CD14-positive monocyte (primary cell): ENCODE data around the gene FERD3L. TPM values are rescaled to one million over a fixed set of nuclear protein-coding genes. Genes with fewer than 3 reads are reported as not detected.

Source experiments
- DNase-seq, 3 donors: peaks; one replicate each; pipeline ENCODE4 v3.0.0-alpha.2; 2011 to 2022
- H2AFZ ChIP-seq: 2 replicates; pipeline ENCODE4 v1.6.0; 2012; ENCODE audit warnings: mild to moderate bottlenecking, low read depth, low read length, inconsistent platforms; ENCODE audit not compliant: insufficient read depth, poor library complexity, severe bottlenecking
- H3K27ac ChIP-seq, 2 donors: 1 replicate in 1 of 2; 2 replicates in 1 of 2; pipeline ENCODE4 v1.5.1; 2012 to 2013; ENCODE audit warnings: low read length in 2 of 2, control low read depth in 1 of 2, inconsistent platforms in 1 of 2, low read depth in 1 of 2, mild to moderate bottlenecking in 1 of 2
- H3K27me3 ChIP-seq, 2 donors: one replicate each; pipeline versions ENCODE4 v1.6.0 to v1.6.1; 2011 to 2013; ENCODE audit warnings: low read length in 2 of 2; ENCODE audit not compliant: control insufficient read depth in 2 of 2, insufficient read depth in 2 of 2
- H3K36me3 ChIP-seq, 2 donors: replicated peaks in 1 of 2; 1 replicate in 1 of 2; 2 replicates in 1 of 2; pipeline versions ENCODE4 v1.5.1 to v1.6.1; 2012 to 2013; ENCODE audit warnings: low read length in 2 of 2, control low read depth in 1 of 2, inconsistent platforms in 1 of 2, mild to moderate bottlenecking in 1 of 2; ENCODE audit not compliant: insufficient read depth in 2 of 2, control insufficient read depth in 1 of 2
- H3K4me1 ChIP-seq, 2 donors: 1 replicate in 1 of 2; 2 replicates in 1 of 2; pipeline versions ENCODE4 v1.5.1 to v1.6.1; 2012 to 2013; ENCODE audit warnings: low read length in 2 of 2, control low read depth in 1 of 2, inconsistent platforms in 1 of 2, mild to moderate bottlenecking in 1 of 2, moderate library complexity in 1 of 2; ENCODE audit not compliant: insufficient read depth in 2 of 2, control insufficient read depth in 1 of 2
- H3K4me2 ChIP-seq: replicated peaks from 2 replicates; pipeline ENCODE3; 2012; ENCODE audit warnings: low read length, moderate library complexity, mild to moderate bottlenecking; ENCODE audit not compliant: poor library complexity, severe bottlenecking; ENCODE audit errors: extremely low read depth
- H3K4me3 ChIP-seq, 3 experiments: fragments of 200-600 bp in 1 of 3; sonication (generic) in 1 of 3; replicated peaks in 1 of 3; 1 replicate in 2 of 3; 2 replicates in 1 of 3; pipeline ENCODE4 v1.5.1; 2011 to 2013; ENCODE audit warnings: low read length in 3 of 3, mild to moderate bottlenecking in 3 of 3, control low read depth in 2 of 3, low read depth in 2 of 3, inconsistent platforms in 1 of 3, moderate library complexity in 1 of 3
- H3K79me2 ChIP-seq: 2 replicates; pipeline ENCODE4 v1.6.0; 2012; ENCODE audit warnings: mild to moderate bottlenecking, control low read depth, inconsistent platforms, low read length, moderate library complexity; ENCODE audit not compliant: insufficient read depth
- H3K9ac ChIP-seq: 2 replicates; pipeline ENCODE4 v1.6.0; 2017; ENCODE audit warnings: low read length, mild to moderate bottlenecking; ENCODE audit not compliant: insufficient read depth, poor library complexity, severe bottlenecking
- H3K9me3 ChIP-seq, 2 donors: replicated peaks in 1 of 2; 1 replicate in 1 of 2; 2 replicates in 1 of 2; pipeline versions ENCODE4 v1.5.1 to v1.6.1; 2012 to 2013; ENCODE audit warnings: low read length in 2 of 2, control low read depth in 1 of 2; ENCODE audit not compliant: control insufficient read depth in 1 of 2, insufficient read depth in 1 of 2
- H4K20me1 ChIP-seq: 2 replicates; pipeline ENCODE4 v1.6.0; 2012; ENCODE audit warnings: mild to moderate bottlenecking, low read length, control low read depth, moderate library complexity; ENCODE audit not compliant: insufficient read depth
- H3K27ac Mint-ChIP-seq, 7 donors: one replicate each; pipeline ENCODE4 v1.8.0; 2020; ENCODE audit warnings: mild to moderate bottlenecking in 7 of 7, mixed read lengths in 7 of 7, moderate library complexity in 6 of 7, inconsistent platforms in 2 of 7
- H3K27me3 Mint-ChIP-seq, 3 donors: one replicate each; pipeline ENCODE4 v1.8.0; 2021 to 2022; ENCODE audit warnings: low read depth in 3 of 3, mild to moderate bottlenecking in 3 of 3, mixed read lengths in 3 of 3, moderate library complexity in 3 of 3, inconsistent platforms in 1 of 3
- H3K36me3 Mint-ChIP-seq, 2 donors: one replicate each; pipeline ENCODE4 v1.8.0; 2020; ENCODE audit warnings: mixed read lengths in 2 of 2, inconsistent platforms in 1 of 2, mild to moderate bottlenecking in 1 of 2
- H3K4me1 Mint-ChIP-seq: one replicate; pipeline ENCODE4 v1.8.0; 2020; ENCODE audit warnings: mild to moderate bottlenecking, mixed read lengths
- H3K4me3 Mint-ChIP-seq, 2 donors: one replicate each; pipeline ENCODE4 v1.8.0; 2020; ENCODE audit warnings: mild to moderate bottlenecking in 2 of 2, mixed read lengths in 2 of 2, moderate library complexity in 1 of 2
- H3K9me3 Mint-ChIP-seq, 7 donors: one replicate each; pipeline ENCODE4 v1.8.0; 2020 to 2022; ENCODE audit warnings: mixed read lengths in 7 of 7, mild to moderate bottlenecking in 6 of 7, moderate library complexity in 6 of 7, inconsistent platforms in 2 of 7
- CTCF ChIP-seq: fragments of 200-600 bp; IDR thresholded peaks from one replicate; pipeline ENCODE4 v1.8.0; 2022; ENCODE audit warnings: antibody characterized with exemption, mild to moderate bottlenecking
- WGBS: methylation state at CpG from one replicate; pipeline ENCODE4 v1.1.5; 2013; ENCODE audit warnings: missing lambda C conversion rate; ENCODE audit not compliant: insufficient coverage; 5-methylcytosine and 5-hydroxymethylcytosine counted together
- intact Hi-C, 2 donors: fragments of 100-400 bp; cut with micrococcal nuclease; formaldehyde crosslinking; loops; one replicate each; pipeline versions ENCODE4 v1.15.0 to v1.15.1; 2023
- polyA plus RNA-seq, 3 donors: library from polyadenylated mRNA; depleted of rRNA in 1 of 3; unstranded in 2 of 3; stranded (reverse) in 1 of 3; fragments of 300-500 nt in 2 of 3; fragments of >200 nt in 1 of 3; fragmentation: Illumina TruSeq in 2 of 3; gene quantifications; 1 replicate in 2 of 3; 2 replicates in 1 of 3; pipeline ENCODE4 v1.2.3, GENCODE V29; 2012 to 2021

The FERD3L gene
- polyA plus RNA-seq, 3 donors, result not detected

- Histone ChIP-seq H2AFZ (no peak overlapping the region), H3K36me3 (no peaks in the 10 kb centered on the region), H4K20me1 (no peaks in the 10 kb centered on the region), H3K79me2 (no peaks in the 10 kb centered on the region), H3K4me1 (no peaks in the 10 kb centered on the region), H3K9ac (no peak overlapping the region), H3K4me2 (no peak overlapping the region), H3K27ac (no peak overlapping the region), H3K27me3 (peaks cover 0 to 3% of the 10 kb centered on the region in 2 donors), H3K4me3 (no peak overlapping the region), H3K9me3 (no peaks in the 10 kb centered on the region)
- no peak for DNase-seq
- intact Hi-C loops, result no loop called here
- peaks cover 0 to 6% (median 2%) of the 10 kb centered on the region in 3 donors for H3K27me3 Mint-ChIP-seq
- no peak for TF ChIP-seq CTCF
- no peaks in the 10 kb centered on the region for H3K4me1 Mint-ChIP-seq
- 80% methylated on average over 2 of the region's 4 CpGs for WGBS
- peaks cover 0 to 2% (median 0%) of the 10 kb centered on the region in 7 donors for H3K9me3 Mint-ChIP-seq
- no peaks in the 10 kb centered on the region for H3K36me3 Mint-ChIP-seq
- no peak overlapping the region for H3K4me3 Mint-ChIP-seq
- H3K27ac Mint-ChIP-seq, result no peak overlapping the region
Measured at GRCh38 chr7:19133390-19133789, 11.8 kb downstream of the FERD3L start.

- DNase-seq, result no peak
- Histone ChIP-seq H3K9ac (no peak overlapping the region), H3K36me3 (no peaks in the 10 kb centered on the region), H3K27me3 (peaks cover 7 to 10% of the 10 kb centered on the region in 2 donors), H3K9me3 (no peaks in the 10 kb centered on the region), H3K4me1 (no peaks in the 10 kb centered on the region), H4K20me1 (no peaks in the 10 kb centered on the region), H3K4me2 (no peak overlapping the region), H3K27ac (no peak overlapping the region), H3K79me2 (no peaks in the 10 kb centered on the region), H3K4me3 (no peak overlapping the region), H2AFZ (no peak overlapping the region)
- Mint-ChIP-seq H3K27me3 (peaks cover 7 to 19% (median 7%) of the 10 kb centered on the region in 3 donors), H3K9me3 (no peaks in the 10 kb centered on the region), H3K4me3 (no peak overlapping the region), H3K36me3 (no peaks in the 10 kb centered on the region), H3K27ac (no peak overlapping the region), H3K4me1 (no peaks in the 10 kb centered on the region)
- intact Hi-C loops, result no loop called here
- no CpG with 5 or more reads among the region's 1 CpG for WGBS
- no peak for TF ChIP-seq CTCF
Measured at GRCh38 chr7:19128856-19129255, 16.4 kb downstream of the FERD3L start.
